GM18499 (cell line): ENCODE results near the gene TCEAL7.
"Not testable (repeated sequence)": the region's sequence is repeated elsewhere in the genome, so short reads cannot be mapped to it uniquely, and the experiment has no call there.

Experiments used
- ATAC-seq: cut with Tn5 transposase; IDR thresholded peaks from one replicate; pipeline ENCODE4 v1.9.1; 2021; ENCODE audit warnings: moderate number of reproducible peaks; ENCODE audit not compliant: insufficient read depth, unreplicated experiment

TCEAL7 gene

DNA sequence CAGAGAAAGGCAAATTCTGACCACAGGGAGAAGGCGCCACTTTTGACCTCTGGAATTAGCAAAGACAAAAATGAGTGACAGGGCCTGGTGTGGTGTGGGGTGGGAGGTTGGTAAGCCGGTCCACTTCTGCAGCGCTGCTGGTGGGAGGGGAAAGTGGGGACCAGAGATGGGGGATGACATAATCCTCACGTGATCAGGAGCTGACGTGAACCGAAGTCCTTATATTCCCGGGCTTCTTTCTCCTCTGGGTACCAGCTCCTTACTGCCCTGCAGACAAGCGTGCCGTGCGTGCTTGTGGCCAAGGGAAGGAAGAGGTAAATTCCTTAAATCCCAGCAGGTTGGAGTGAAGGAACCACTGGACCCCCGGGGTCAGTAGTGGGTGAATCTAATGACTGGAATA, at the start of gene TCEAL7:
Gene TCEAL7 (plus strand): TSS at position 249 of the 400 bp plus-strand sequence. CDS start 1,165 bp downstream, outside the sequence.
- ATAC-seq, result no peak

- no peak for ATAC-seq
These were observed 36.9 kb upstream of the TCEAL7 start for GRCh38 chrX:103293118-103293517.

GRCh38 chrX:103304705-103305104, 25.3 kb upstream of the TCEAL7 start:
- ATAC-seq, result no peak

GRCh38 chrX:103305666-103306065, 24.4 kb upstream of the TCEAL7 start:
- ATAC-seq, result not testable (repeated sequence)

DNA sequence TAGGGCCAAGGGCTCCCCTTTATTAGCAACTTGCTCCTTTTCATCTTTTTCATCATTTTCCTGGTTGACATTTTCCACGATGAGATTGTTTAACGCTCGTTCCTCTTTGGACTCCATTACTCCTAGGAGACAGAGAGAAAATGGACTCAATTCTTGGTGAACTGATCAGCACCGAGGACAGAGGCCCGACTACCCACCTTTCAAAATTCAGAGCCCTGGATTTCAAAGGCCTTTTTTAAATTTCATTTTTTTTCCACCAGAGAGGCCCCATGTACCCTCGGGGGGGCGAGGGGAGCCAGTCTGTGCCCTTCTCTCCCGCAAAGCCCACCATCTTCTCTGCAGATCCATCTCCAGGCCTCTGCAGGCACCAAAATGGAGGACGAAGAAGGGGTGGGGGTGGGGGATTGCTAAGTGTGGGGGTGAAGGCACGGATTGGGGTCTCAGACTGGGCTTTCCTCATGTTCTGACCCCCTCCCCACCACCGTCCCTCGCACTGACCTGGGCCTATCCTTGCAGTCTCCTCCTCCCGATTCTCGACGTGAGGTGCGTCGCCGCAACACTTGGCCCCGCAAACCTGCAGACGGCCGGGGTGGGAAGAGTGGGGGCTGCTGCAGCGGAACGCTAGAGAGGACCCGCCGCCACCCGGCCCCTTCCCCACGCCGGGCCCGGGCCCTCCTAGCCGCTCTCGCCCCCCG, 20.0 kb upstream of the TCEAL7 start:
- no peak for ATAC-seq

- peak; percentile 83 for ATAC-seq
These were observed 19.3 kb upstream of the TCEAL7 start, which contains the start of gene BEX2 for GRCh38 chrX:103310555-103311398. BEX2 (minus strand) TSS chrX:103310990; CDS start chrX:103309976, 1,014 bp downstream.

DNA sequence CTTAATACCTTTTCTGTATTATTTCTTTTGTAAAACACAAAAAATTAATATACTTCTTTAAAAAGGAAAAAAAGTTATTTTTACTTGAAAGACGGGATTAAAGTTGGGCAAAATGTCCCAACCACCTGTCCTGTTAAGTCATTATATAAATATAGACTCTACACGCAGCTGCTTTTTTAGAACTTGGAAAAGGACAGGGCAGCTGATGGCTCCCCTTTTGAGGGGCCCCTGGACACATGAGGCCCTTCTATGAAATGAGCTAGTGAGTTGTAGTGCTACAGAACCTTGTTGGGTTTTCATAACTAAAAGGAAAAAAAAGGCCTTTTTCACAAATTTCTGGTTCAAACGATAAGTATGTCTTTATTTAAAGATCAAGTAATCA, 18.6 kb upstream of the TCEAL7 start:
- no peak for ATAC-seq

DNA sequence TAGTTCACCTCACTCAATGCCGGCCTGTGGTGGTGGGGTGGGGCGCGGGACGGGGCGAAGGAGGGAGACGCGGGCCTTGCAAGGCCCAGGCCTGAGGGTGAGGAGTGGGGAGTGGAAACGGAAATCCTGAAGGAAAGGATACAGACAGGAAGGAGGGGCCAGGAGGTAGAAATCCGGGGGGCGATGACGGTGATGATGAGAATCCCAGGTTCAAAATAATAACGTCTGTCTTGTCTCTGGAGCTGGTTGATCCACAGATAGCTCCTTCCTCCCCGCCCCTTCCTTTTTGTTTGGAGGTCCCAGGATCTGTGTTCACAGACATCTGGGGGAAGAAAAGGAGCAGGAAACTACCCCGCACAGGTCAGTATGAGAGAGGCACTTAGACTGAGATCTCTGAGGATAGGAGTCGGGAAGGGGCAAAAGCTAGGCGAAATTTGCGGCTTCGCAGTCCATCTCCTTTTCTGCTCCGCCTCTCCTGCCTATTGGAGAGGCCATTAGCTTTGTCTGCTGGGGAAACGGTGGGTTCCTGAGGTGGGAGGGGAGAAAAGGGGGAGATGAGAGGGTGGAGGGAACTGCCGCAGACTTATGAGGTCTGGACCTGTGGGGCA, 746 bp downstream of the TCEAL7 start:
- ATAC-seq, result no peak

GRCh38 chrX:103338663-103339062, 8.6 kb downstream of the TCEAL7 start:
- ATAC-seq, result no peak

DNA sequence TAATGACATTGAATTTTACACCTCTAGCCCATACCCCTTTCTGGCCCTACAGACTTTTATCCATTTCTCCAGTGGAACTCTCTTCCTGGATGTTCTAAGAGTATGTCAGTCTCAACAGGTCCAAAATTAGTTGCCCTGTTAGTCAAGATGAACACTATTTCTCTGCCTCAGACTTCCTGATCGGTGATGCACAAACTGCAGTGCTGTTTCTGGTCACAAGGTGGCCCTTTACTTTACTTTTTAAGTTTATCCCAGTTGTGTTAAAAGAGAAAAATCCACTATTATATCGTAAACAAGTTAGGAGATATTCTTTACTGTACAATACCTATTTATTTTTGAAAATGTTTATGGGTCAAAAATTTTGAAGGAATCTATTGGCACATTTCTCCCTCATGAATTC, 13.1 kb downstream of the TCEAL7 start:
- no peak for ATAC-seq

DNA sequence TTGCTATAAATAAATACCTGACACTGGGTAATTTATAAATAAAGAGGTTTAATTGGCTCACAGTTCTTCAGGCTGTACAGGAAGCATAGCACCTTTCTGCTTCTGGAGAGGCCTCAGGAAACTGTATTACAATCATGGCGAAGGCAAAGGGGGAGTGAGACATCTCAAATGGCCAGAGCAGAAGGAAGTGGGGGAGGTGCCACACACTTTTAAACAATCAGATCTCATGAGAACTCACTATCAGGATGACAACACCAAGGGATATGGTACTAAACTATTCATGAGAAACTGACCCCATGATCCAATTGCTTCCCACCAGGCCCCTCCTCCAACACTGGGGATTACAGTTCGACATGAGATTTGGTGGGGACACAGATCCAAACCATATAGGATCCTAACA, 14.6 kb downstream of the TCEAL7 start:
- no peak for ATAC-seq

GRCh38 chrX:103347682-103348397, 17.8 kb downstream of the TCEAL7 start:
- ATAC-seq, result no peak

DNA sequence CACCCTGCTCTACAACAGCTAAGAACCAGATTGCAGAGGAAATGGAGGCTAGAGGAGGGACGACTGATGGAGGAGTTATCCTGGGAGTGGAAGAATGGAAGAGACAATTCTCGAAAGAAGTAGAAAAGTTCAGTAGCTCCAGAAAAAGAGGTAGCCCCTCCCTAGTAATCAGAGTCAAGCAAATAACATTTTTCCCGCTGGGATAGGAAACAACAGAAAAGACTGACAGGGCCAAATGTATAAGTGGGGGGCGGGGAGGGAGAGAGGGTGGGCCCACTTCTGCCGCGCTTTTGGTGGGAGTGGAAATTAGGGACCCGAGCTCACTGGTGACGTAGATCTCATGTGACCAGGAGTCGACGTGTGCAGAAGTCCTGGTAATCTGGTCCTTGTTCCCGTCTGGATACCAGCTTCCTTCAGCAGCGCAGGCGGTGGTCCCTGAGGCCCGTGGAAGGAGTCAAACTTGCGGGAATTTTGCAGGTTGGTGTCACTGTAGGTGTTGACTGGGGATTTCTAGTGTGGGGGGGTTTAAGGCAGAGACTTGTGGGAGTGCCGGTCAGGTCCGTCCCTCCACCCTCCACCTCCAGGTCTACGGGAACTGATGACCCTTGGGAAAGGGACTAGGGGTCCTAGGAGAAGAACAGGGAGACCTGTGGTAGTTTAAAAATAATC, 26.2 kb downstream of the TCEAL7 start, which contains the start of gene TCEAL9:
Gene TCEAL9 (plus strand): TSS at position 377 of the 669 bp plus-strand sequence. CDS start 1,179 bp downstream, outside the sequence.
- no peak for ATAC-seq

GRCh38 chrX:103356858-103357257, 26.8 kb downstream of the TCEAL7 start:
- ATAC-seq, result no peak

DNA sequence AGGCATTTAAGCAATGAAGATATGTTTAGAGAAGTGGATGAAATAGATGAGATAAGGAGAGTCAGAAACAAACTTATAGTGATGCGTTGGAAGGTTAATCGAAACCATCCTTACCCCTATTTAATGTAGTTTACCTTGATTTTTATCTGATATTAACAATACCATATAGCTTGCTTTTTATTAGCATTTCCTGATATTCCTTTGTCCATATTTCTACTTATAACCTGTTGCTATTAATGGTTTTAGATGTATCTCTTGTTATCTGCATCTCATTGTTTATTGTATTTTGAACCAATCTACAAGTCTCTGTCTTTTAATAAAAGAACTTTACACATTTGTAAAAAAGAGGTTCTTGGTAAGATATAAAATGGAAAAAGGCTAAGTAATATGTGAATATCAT, 27.8 kb downstream of the TCEAL7 start:
- no peak for ATAC-seq

- not testable (repeated sequence) for ATAC-seq
These were observed 29.6 kb downstream of the TCEAL7 start for GRCh38 chrX:103359605-103360004.

DNA sequence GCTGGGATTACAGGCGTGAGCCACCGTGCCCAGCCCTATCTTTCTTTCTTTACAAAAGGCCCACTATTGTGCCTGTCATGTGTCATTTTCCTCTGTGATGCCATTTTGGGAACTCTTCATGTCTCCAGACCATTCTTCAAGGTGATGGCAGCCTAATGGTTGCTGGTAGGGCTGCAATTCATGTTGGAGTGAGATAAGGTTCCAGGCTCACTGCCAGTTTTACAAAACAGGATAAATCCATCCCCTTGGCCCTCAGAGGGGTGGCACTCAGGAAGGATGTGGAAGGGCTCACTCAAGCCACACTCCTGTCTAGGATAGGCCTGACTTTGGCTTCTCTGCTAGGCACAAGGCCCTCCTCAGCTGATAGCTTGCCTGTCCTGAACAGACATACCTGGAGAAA, 30.1 kb downstream of the TCEAL7 start:
- ATAC-seq, result no peak

GRCh38 chrX:103360916-103361315, 30.9 kb downstream of the TCEAL7 start:
- ATAC-seq, result no peak

- ATAC-seq, result no peak
These were observed 31.8 kb downstream of the TCEAL7 start for GRCh38 chrX:103361798-103362197.

GRCh38 chrX:103362474-103362873, 32.4 kb downstream of the TCEAL7 start:
- ATAC-seq, result no peak
